Endothelial cell of umbilical vein (primary cell): ENCODE data around the gene FHIT. TPM values are rescaled to one million over a fixed set of nuclear protein-coding genes. Genes with fewer than 3 reads are reported as not detected.

Experiments used
- BruUV-seq: library from RNA; stranded (reverse); fragments of 400-500 nt; replicated peaks from 2 replicates; lab custom pipeline; 2021; lab: Mats Ljungman, UMichigan
- CTCF ChIA-PET: fragments of 300-600, 350-600 bp; sonication (Branson Sonifier 250); formaldehyde crosslinking; loops from one replicate; lab custom pipeline; 2021; ENCODE audit warnings: antibody characterized with exemption, inconsistent platforms; lab: Charles Lee
- POLR2A ChIA-PET: fragments of 300-600, 350-600 bp; sonication (Branson Sonifier 250); formaldehyde crosslinking; loops from one replicate; lab custom pipeline; 2021; ENCODE audit warnings: antibody characterized with exemption, inconsistent platforms; lab: Charles Lee
- DNase-seq: peaks from one replicate; pipeline ENCODE4 v3.0.0-alpha.2; 2011; ENCODE audit warnings: low read depth, low spot score
- FAIRE-seq: peaks from 2 replicates; lab custom pipeline; 2011; peaks lifted over from hg19 to GRCh38; lab: Jason Lieb, UNC
- H2AFZ ChIP-seq: 2 replicates; pipeline ENCODE4 v1.6.0; 2012; ENCODE audit warnings: low read depth, low read length, control low read depth, inconsistent platforms
- H3K27ac ChIP-seq: 2 replicates; pipeline ENCODE4 v1.5.1; 2011; ENCODE audit warnings: low read depth, mild to moderate bottlenecking, control low read depth, low read length, moderate library complexity; ENCODE audit not compliant: insufficient read depth
- H3K27me3 ChIP-seq, 2 experiments: 2 replicates each; pipeline versions ENCODE4 v1.6.0 to v1.6.1; 2011; ENCODE audit warnings: low read length in 2 of 2, mixed read lengths in 1 of 2; ENCODE audit not compliant: control insufficient read depth in 2 of 2, insufficient read depth in 2 of 2
- H3K36me3 ChIP-seq, 2 experiments: 2 replicates in 1 of 2; 3 replicates in 1 of 2; pipeline ENCODE4 v1.5.1; 2011; ENCODE audit warnings: low read length in 2 of 2, mild to moderate bottlenecking in 1 of 2, moderate library complexity in 1 of 2; ENCODE audit not compliant: control insufficient read depth in 2 of 2, insufficient read depth in 2 of 2; ENCODE audit errors: extremely low read depth in 1 of 2
- H3K4me1 ChIP-seq: 3 replicates; pipeline ENCODE4 v1.5.1; 2011; ENCODE audit warnings: mild to moderate bottlenecking, low read length; ENCODE audit not compliant: control insufficient read depth, insufficient read depth; ENCODE audit errors: extremely low read depth
- H3K4me2 ChIP-seq: 2 replicates; pipeline ENCODE4 v1.6.1; 2011; ENCODE audit warnings: low read length, control low read depth, mixed read lengths; ENCODE audit not compliant: insufficient read depth
- H3K4me3 ChIP-seq, 3 experiments: fragments of 200-600 bp in 1 of 3; sonication (generic), shearing (Covaris generic) in 1 of 3; replicated peaks in 1 of 3; 2 replicates each; pipeline ENCODE4 v1.5.1; 2011 to 2016; ENCODE audit warnings: control low read depth in 3 of 3, low read length in 3 of 3, mild to moderate bottlenecking in 2 of 3, inconsistent platforms in 1 of 3, low read depth in 1 of 3, moderate library complexity in 1 of 3; ENCODE audit not compliant: insufficient read depth in 1 of 3
- H3K79me2 ChIP-seq: 2 replicates; pipeline ENCODE4 v1.6.0; 2012; ENCODE audit warnings: low read length, inconsistent platforms; ENCODE audit not compliant: control insufficient read depth, insufficient read depth
- H3K9ac ChIP-seq: replicated peaks from 2 replicates; pipeline ENCODE3; 2011; ENCODE audit warnings: low read length, control low read depth; ENCODE audit not compliant: insufficient read depth; ENCODE audit errors: extremely low read depth
- H3K9me1 ChIP-seq: replicated peaks from 3 replicates; pipeline ENCODE4 v1.6.0; 2011; ENCODE audit warnings: mild to moderate bottlenecking, low read length; ENCODE audit not compliant: control insufficient read depth, insufficient read depth; ENCODE audit errors: extremely low read depth
- H3K9me3 ChIP-seq: replicated peaks from 2 replicates; pipeline ENCODE4 v1.5.1; 2012; ENCODE audit warnings: low read length, inconsistent platforms; ENCODE audit not compliant: control insufficient read depth, insufficient read depth
- H4K20me1 ChIP-seq: replicated peaks from 2 replicates; pipeline ENCODE3; 2011; ENCODE audit warnings: mild to moderate bottlenecking, low read length; ENCODE audit not compliant: control insufficient read depth, insufficient read depth; ENCODE audit errors: extremely low read depth
- EZH2 ChIP-seq: IDR thresholded peaks from 2 replicates; pipeline ENCODE4 v1.6.1; 2012; ENCODE audit warnings: borderline replicate concordance, low read depth, mild to moderate bottlenecking, moderate library complexity, low read length, inconsistent platforms; ENCODE audit not compliant: severe bottlenecking
- FOS ChIP-seq: IDR thresholded peaks from 2 replicates; pipeline ENCODE4 v1.6.1; 2011; ENCODE audit warnings: mild to moderate bottlenecking, low read length, moderate library complexity, borderline replicate concordance; ENCODE audit not compliant: insufficient read depth
- GATA2 ChIP-seq: IDR thresholded peaks from 2 replicates; pipeline ENCODE4 v1.7.0; 2011; ENCODE audit warnings: low read depth, mild to moderate bottlenecking, moderate library complexity, mixed read lengths, low read length; ENCODE audit not compliant: insufficient read length, insufficient read depth
- JUN ChIP-seq: IDR thresholded peaks from 2 replicates; pipeline ENCODE4 v1.6.1; 2011; ENCODE audit warnings: borderline replicate concordance, low read depth; ENCODE audit not compliant: insufficient read length, insufficient read depth
- MYC ChIP-seq: IDR thresholded peaks from one replicate; pipeline ENCODE4 v1.6.1; 2011; ENCODE audit warnings: mild to moderate bottlenecking, low read depth, low read length
- POLR2A ChIP-seq: IDR thresholded peaks from 2 replicates; pipeline ENCODE4 v1.6.1; 2012; ENCODE audit warnings: low read depth, mild to moderate bottlenecking, control low read depth, low read length
- POLR2AphosphoS5 ChIP-seq: IDR thresholded peaks from 2 replicates; pipeline ENCODE4 v1.6.1; 2012; ENCODE audit warnings: low read depth, mild to moderate bottlenecking, control low read depth, low read length, moderate library complexity; ENCODE audit not compliant: insufficient read depth
- dilution Hi-C: fragments of 300-500 bp; cut with MboI; formaldehyde crosslinking; loops from one replicate; pipeline ENCODE4 v1.15.0; 2019; ENCODE audit warnings: low sequenced_read_pairs; ENCODE audit not compliant: extremely low pct_ligation_motif_present
- intact Hi-C: fragments of 100-400 bp; cut with micrococcal nuclease; formaldehyde crosslinking; loops from one replicate; pipeline ENCODE4 v1.10.0; 2022
- polyA plus RNA-seq, 4 experiments: library from polyadenylated mRNA; depleted of rRNA in 3 of 4; stranded (reverse) in 3 of 4; unstranded in 1 of 4; fragments of >200 nt; gene quantifications; 2 replicates each; pipeline versions ENCODE4 v1.2.1 to v1.2.3, GENCODE V29; 2011 to 2012; ENCODE audit warnings: missing spikeins in 1 of 4
- total RNA-seq: library from RNA; stranded (reverse); gene quantifications from 2 replicates; pipeline ENCODE4 v1.2.3, GENCODE V29; 2021
- TF ChIP-seq, protein P1 (sequence below): IDR thresholded peaks from 2 replicates; pipeline ENCODE4 v1.6.1; 2011; ENCODE audit not compliant: insufficient read depth, insufficient read length
- TF ChIP-seq, protein P2 (sequence below), 2 donors: IDR thresholded peaks; 1 replicate in 1 of 2; 2 replicates in 1 of 2; pipeline ENCODE4 v1.5.1; 2011; ENCODE audit warnings: low read length in 2 of 2, mild to moderate bottlenecking in 2 of 2, moderate library complexity in 2 of 2, control low read depth in 1 of 2, inconsistent platforms in 1 of 2, low read depth in 1 of 2; ENCODE audit not compliant: insufficient read depth in 1 of 2; ENCODE audit errors: extremely low read depth in 1 of 2

The FHIT gene
- total and polyA plus RNA-seq, 2 donors (not counting 3 experiments of a cell fraction or from before 2014, with no cell fraction given), result 0.47 to 2.2 TPM

DNA sequence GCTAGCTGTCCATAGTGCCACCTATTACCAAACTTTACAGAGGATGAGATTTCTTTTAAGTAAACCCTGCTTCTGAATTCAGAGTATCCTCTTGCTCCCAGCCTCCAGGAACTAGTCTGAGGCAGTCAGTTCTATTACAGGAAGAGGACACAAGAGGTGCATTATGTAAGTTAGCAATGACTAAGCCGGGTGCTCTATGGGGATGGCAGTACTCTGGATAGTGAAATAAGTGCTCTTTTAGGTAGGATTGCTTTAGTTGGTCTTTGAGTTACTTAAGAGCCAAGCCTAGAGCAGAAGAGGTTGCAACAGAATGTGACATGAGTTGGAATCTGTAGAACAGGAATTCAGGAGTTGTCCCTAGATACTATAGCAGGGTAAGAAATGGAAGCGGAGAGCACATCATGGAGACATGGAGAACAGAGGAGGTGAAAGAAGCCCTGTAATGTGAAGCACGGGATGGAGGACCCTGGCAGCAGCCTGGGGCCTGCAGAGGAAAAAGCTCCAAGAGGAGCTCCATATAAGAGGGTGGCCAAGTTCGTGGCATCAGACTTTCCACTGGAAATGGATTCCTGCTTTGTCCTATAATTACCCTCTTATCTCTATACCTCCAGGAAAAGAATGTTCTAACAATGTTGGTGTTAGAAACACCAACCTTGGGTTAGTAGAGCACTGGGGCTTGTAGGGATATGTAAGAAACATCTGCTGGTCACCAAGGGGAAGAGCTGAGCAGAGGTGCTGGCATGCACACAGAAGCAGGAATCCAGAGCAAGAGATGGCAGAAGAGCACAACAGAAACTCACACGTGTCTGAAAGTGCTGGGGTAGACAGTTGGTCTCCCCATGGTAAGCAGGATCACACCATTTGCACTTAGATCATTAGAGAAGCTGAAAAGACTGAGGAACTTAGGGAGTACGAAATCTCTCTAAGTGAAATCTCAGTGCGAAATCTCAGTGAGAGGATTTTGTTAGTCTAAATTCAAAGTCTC lies 851.1 kb downstream of the FHIT start:
- no peaks in the 10 kb centered on the region for H3K79me2 ChIP-seq
- no peaks in the 10 kb centered on the region for H3K36me3 ChIP-seq
- no peak overlapping the region for H3K27ac ChIP-seq
- DNase-seq (no peak), FAIRE-seq (no peak)
- H3K27me3 ChIP-seq, result no peaks in the 10 kb centered on the region
- no peak overlapping the region for H3K4me3 ChIP-seq
- ChIA-PET POLR2A (no interaction called here), CTCF (no interaction called here)
- H3K4me2 ChIP-seq, result no peak overlapping the region
- H2AFZ ChIP-seq, result no peak overlapping the region
- no peaks in the 10 kb centered on the region for H3K4me1 ChIP-seq
- no peaks in the 10 kb centered on the region for H4K20me1 ChIP-seq
- TF ChIP-seq, protein P1, sequence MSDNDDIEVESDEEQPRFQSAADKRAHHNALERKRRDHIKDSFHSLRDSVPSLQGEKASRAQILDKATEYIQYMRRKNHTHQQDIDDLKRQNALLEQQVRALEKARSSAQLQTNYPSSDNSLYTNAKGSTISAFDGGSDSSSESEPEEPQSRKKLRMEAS, result no peak
- TF ChIP-seq EZH2, result no peak
- TF ChIP-seq POLR2AphosphoS5, result no peak
- no peak for TF ChIP-seq FOS
- TF ChIP-seq POLR2A, result no peak
- TF ChIP-seq, protein P2, sequence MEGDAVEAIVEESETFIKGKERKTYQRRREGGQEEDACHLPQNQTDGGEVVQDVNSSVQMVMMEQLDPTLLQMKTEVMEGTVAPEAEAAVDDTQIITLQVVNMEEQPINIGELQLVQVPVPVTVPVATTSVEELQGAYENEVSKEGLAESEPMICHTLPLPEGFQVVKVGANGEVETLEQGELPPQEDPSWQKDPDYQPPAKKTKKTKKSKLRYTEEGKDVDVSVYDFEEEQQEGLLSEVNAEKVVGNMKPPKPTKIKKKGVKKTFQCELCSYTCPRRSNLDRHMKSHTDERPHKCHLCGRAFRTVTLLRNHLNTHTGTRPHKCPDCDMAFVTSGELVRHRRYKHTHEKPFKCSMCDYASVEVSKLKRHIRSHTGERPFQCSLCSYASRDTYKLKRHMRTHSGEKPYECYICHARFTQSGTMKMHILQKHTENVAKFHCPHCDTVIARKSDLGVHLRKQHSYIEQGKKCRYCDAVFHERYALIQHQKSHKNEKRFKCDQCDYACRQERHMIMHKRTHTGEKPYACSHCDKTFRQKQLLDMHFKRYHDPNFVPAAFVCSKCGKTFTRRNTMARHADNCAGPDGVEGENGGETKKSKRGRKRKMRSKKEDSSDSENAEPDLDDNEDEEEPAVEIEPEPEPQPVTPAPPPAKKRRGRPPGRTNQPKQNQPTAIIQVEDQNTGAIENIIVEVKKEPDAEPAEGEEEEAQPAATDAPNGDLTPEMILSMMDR (IDR thresholded peaks at IDR 0.05; ENCODE audit: extremely low read depth in 1 of 2, insufficient read depth in 1 of 2, low read depth in 1 of 2, low read length in 2 of 2), result no peak
- no peak for TF ChIP-seq JUN
- no peak for TF ChIP-seq MYC
- TF ChIP-seq GATA2, result no peak
- no TSS peak for BruUV-seq
- H3K9me1 ChIP-seq, result no peaks in the 10 kb centered on the region
- H3K9ac ChIP-seq, result no peak overlapping the region
- H3K9me3 ChIP-seq, result no peaks in the 10 kb centered on the region
- dilution Hi-C loops (no loop called here), intact Hi-C loops (no loop called here)
